GM23248 (cell line): Measurements from ENCODE around the gene DUSP10. TPM values are rescaled to one million over a fixed set of nuclear protein-coding genes. Genes with fewer than 3 reads are reported as not detected.

Source experiments
- DNase-seq: peaks from one replicate; pipeline ENCODE4 v3.0.0-alpha.2; 2015
- H2AFZ ChIP-seq: fragments of 200-600 bp; sonication (generic); 2 replicates; pipeline ENCODE4 v1.6.1; 2016; ENCODE audit warnings: antibody characterized with exemption
- H3F3A ChIP-seq: fragments of 200-600 bp; sonication (generic); 2 replicates; pipeline ENCODE4 v1.6.1; 2016; ENCODE audit warnings: mild to moderate bottlenecking, antibody characterized with exemption, mixed run types; ENCODE audit not compliant: insufficient read depth
- H3K27ac ChIP-seq: fragments of 200-600 bp; sonication (generic); 2 replicates; pipeline ENCODE4 v1.5.1; 2016; ENCODE audit warnings: mild to moderate bottlenecking
- H3K27me3 ChIP-seq: fragments of 200-600 bp; sonication (generic); replicated peaks from 2 replicates; pipeline ENCODE4 v1.6.1; 2016; ENCODE audit warnings: mild to moderate bottlenecking; ENCODE audit not compliant: insufficient read depth
- H3K36me3 ChIP-seq: fragments of 200-600 bp; sonication (generic); 2 replicates; pipeline ENCODE4 v1.6.1; 2016; ENCODE audit warnings: low read depth, mild to moderate bottlenecking
- H3K4me1 ChIP-seq: fragments of 200-600 bp; sonication (generic); 2 replicates; pipeline ENCODE4 v1.6.1; 2016; ENCODE audit warnings: mild to moderate bottlenecking; ENCODE audit not compliant: insufficient read depth
- H3K4me2 ChIP-seq: fragments of 200-600 bp; sonication (generic); one replicate; pipeline ENCODE4 v1.6.1; 2016; ENCODE audit warnings: mild to moderate bottlenecking; ENCODE audit not compliant: unreplicated experiment
- H3K4me3 ChIP-seq: fragments of 200-600 bp; sonication (generic); 2 replicates; pipeline ENCODE4 v1.5.1; 2016; ENCODE audit warnings: mild to moderate bottlenecking
- H3K79me2 ChIP-seq: fragments of 200-600 bp; sonication (generic); 2 replicates; pipeline ENCODE4 v1.6.1; 2016; ENCODE audit warnings: mild to moderate bottlenecking; ENCODE audit not compliant: insufficient read depth
- H3K9ac ChIP-seq: fragments of 200-600 bp; sonication (generic); 2 replicates; pipeline ENCODE4 v1.6.1; 2016; ENCODE audit warnings: mild to moderate bottlenecking
- H3K9me2 ChIP-seq: fragments of 200-600 bp; sonication (generic); 2 replicates; pipeline ENCODE4 v1.6.1; 2016; ENCODE audit warnings: mixed run types, mild to moderate bottlenecking, moderate library complexity; ENCODE audit not compliant: insufficient read depth
- H3K9me3 ChIP-seq: fragments of 200-600 bp; sonication (generic); one replicate; pipeline ENCODE4 v1.6.1; 2017; ENCODE audit warnings: low read depth
- H4K20me1 ChIP-seq: fragments of 200-600 bp; sonication (generic); 2 replicates; pipeline ENCODE4 v1.6.0; 2016; ENCODE audit not compliant: insufficient read depth
- EZH2 ChIP-seq: fragments of 200-600 bp; sonication (generic); IDR thresholded peaks from 2 replicates; pipeline ENCODE4 v1.6.1; 2018; ENCODE audit warnings: antibody characterized with exemption, mild to moderate bottlenecking; ENCODE audit not compliant: insufficient read depth, poor library complexity, severe bottlenecking
- EZH2phosphoT487 ChIP-seq: fragments of 200-600 bp; sonication (generic); IDR thresholded peaks from 2 replicates; pipeline ENCODE4 v1.6.1; 2018; ENCODE audit warnings: antibody characterized with exemption, moderate library complexity, mild to moderate bottlenecking, low read depth; ENCODE audit not compliant: insufficient read depth
- WGBS, 2 experiments: methylation state at CpG; one replicate each; pipeline ENCODE4 v1.1.6; 2015 to 2017; ENCODE audit warnings: low lambda C conversion rate in 2 of 2, low coverage in 1 of 2; ENCODE audit errors: missing lambda C conversion rate in 2 of 2; 5-methylcytosine and 5-hydroxymethylcytosine counted together
- in situ Hi-C: fragments of 300-500 bp; cut with MboI; formaldehyde crosslinking; loops from 2 replicates; pipeline ENCODE4 v1.15.0; 2020
- polyA plus RNA-seq: library from polyadenylated mRNA; unstranded; fragments of >200 nt; fragmentation: Nextera tagmentation; extraction: Ambion mirVana; gene quantifications from 2 replicates; pipeline ENCODE4 v1.2.1, GENCODE V29; 2016
- total RNA-seq: library from RNA; depleted of rRNA; stranded (reverse); fragments of >200 nt; shearing (Covaris generic); gene quantifications from 2 replicates; pipeline ENCODE4 v1.2.3, GENCODE V29; 2014

The DUSP10 gene
- total and polyA plus RNA-seq, 2 experiments from 2014 or later, result 10.5 to 16.4 TPM

GRCh38 chr1:221724931-221725605 lies 16.8 kb downstream of the DUSP10 start:
- no peaks in the 10 kb centered on the region for H3K9me2 ChIP-seq
- TF ChIP-seq EZH2, result no peak
- TF ChIP-seq EZH2phosphoT487, result no peak
- H2AFZ ChIP-seq, result no peak overlapping the region
- peaks cover 94% of the 10 kb centered on the region for H3K79me2 ChIP-seq
- H3K4me3 ChIP-seq, result peak overlapping the region; percentile 51
- 0 out of 2 replicates have a peak overlapping the region, but pooled peaks have one; percentile 45 for H3K9ac ChIP-seq
- in situ Hi-C loops, result no loop called here
- H3K9me3 ChIP-seq, result no peaks in the 10 kb centered on the region
- no peaks in the 10 kb centered on the region for H3K27me3 ChIP-seq
- peak overlapping the region; percentile 57 for H3K27ac ChIP-seq
- no peaks in the 10 kb centered on the region for H4K20me1 ChIP-seq
- H3F3A ChIP-seq, result peaks cover 46% of the 10 kb centered on the region
- H3K36me3 ChIP-seq, result no peaks in the 10 kb centered on the region
- H3K4me2 ChIP-seq, result peak overlapping the region; percentile 81
- peak; percentile 91 for DNase-seq
- 69 to 82% methylated on average over 4 of the region's 4 CpGs for WGBS, 2 experiments
- peaks cover 67% of the 10 kb centered on the region for H3K4me1 ChIP-seq

GRCh38 chr1:221723848-221724236 lies 18.0 kb downstream of the DUSP10 start:
- no peak for TF ChIP-seq EZH2
- TF ChIP-seq EZH2phosphoT487, result no peak
- H4K20me1 ChIP-seq, result no peaks in the 10 kb centered on the region
- no peaks in the 10 kb centered on the region for H3K27me3 ChIP-seq
- peaks cover 67% of the 10 kb centered on the region for H3K4me1 ChIP-seq
- WGBS, 2 experiments, result 96 to 98% methylated on average over 3 of the region's 3 CpGs
- no peaks in the 10 kb centered on the region for H3K36me3 ChIP-seq
- H3K9me2 ChIP-seq, result no peaks in the 10 kb centered on the region
- peaks cover 52% of the 10 kb centered on the region for H3F3A ChIP-seq
- H3K4me2 ChIP-seq, result no peak overlapping the region
- peaks cover 93% of the 10 kb centered on the region for H3K79me2 ChIP-seq
- H3K9ac ChIP-seq, result no peak overlapping the region
- H3K4me3 ChIP-seq, result no peak overlapping the region
- H2AFZ ChIP-seq, result no peak overlapping the region
- H3K9me3 ChIP-seq, result no peaks in the 10 kb centered on the region
- no peak for DNase-seq
- in situ Hi-C loops, result no loop called here
- H3K27ac ChIP-seq, result 0 out of 2 replicates have a peak overlapping the region, but pooled peaks have one; percentile 7

- no peaks in the 10 kb centered on the region for H3K9me3 ChIP-seq
- WGBS, 2 experiments, result 86 to 96% methylated on average over 1 of the region's 1 CpG
- peak; percentile 53 for DNase-seq
- H2AFZ ChIP-seq, result no peak overlapping the region
- no peak overlapping the region for H3K9ac ChIP-seq
- H3K4me1 ChIP-seq, result peaks cover 67% of the 10 kb centered on the region
- peaks cover 52% of the 10 kb centered on the region for H3F3A ChIP-seq
- in situ Hi-C loops, result no loop called here
- no peaks in the 10 kb centered on the region for H4K20me1 ChIP-seq
- H3K36me3 ChIP-seq, result no peaks in the 10 kb centered on the region
- no peaks in the 10 kb centered on the region for H3K27me3 ChIP-seq
- 0 out of 2 replicates have a peak overlapping the region, but pooled peaks have one; percentile 7 for H3K27ac ChIP-seq
- no peak overlapping the region for H3K4me2 ChIP-seq
- no peak overlapping the region for H3K4me3 ChIP-seq
- H3K79me2 ChIP-seq, result peaks cover 87% of the 10 kb centered on the region
- no peaks in the 10 kb centered on the region for H3K9me2 ChIP-seq
- TF ChIP-seq EZH2phosphoT487, result no peak
- no peak for TF ChIP-seq EZH2
These were observed 18.7 kb downstream of the DUSP10 start for GRCh38 chr1:221723018-221723847.

DNA sequence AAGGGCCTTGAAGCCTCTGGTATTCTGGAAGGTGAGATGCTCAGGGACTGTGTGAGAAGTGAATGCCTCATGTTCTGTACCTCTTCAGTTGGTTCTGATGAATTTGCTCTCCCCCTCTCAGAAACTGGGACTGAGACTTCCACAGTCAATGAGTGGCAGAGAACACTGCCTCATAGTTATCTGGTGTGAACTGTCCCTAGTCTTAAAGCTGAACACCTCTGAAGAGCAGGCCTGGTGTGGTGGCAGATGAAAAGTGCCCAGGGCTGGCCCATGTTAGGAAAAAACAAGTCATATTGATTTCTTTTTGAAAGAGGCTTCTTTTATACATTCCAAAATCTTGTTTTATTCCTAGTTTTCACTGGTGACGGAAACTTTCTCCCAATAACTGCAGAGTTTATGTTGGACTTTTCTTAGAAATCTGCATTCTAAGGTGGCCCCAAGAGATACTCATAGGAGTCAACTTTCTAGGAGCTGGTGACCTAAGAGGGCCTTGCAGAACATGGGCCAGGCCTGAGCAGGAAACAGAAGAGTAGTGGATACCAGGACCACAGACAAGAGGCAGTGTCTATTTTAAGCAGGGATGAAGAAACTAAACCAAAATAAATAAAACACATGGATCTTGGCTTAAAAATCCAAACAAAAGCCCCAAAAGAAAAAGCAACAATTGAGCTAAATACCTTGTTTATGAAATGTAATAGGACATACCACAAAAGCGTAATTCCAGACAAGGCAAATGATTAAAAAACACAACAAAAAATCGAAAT lies 19.5 kb downstream of the DUSP10 start:
- 95 to 97% methylated on average over 3 of the region's 3 CpGs for WGBS, 2 experiments
- H3K27ac ChIP-seq, result no peak overlapping the region

More for the DNA sequence above, 19.5 kb downstream of the DUSP10 start:
- Histone ChIP-seq H3K4me1 (peaks cover 72% of the 10 kb centered on the region), H3K4me3 (no peak overlapping the region), H3K27me3 (no peaks in the 10 kb centered on the region), H3K36me3 (no peaks in the 10 kb centered on the region), H2AFZ (no peak overlapping the region), H3K9me2 (no peaks in the 10 kb centered on the region), H3F3A (peaks cover 56% of the 10 kb centered on the region), H3K4me2 (no peak overlapping the region), H3K9me3 (no peaks in the 10 kb centered on the region), H3K9ac (no peak overlapping the region), H4K20me1 (no peaks in the 10 kb centered on the region), H3K79me2 (peaks cover 81% of the 10 kb centered on the region)
- DNase-seq, result no peak
- in situ Hi-C loops, result no loop called here
- TF ChIP-seq EZH2phosphoT487 (no peak), EZH2 (no peak)
